Effector CD4-positive, alpha-beta T cell (primary cell): Measurements from ENCODE around the gene ZNF232.
"Not testable (repeated sequence)": the region's sequence is repeated elsewhere in the genome, so short reads cannot be mapped to it uniquely, and the experiment has no call there.

Source experiments
- DNase-seq: peaks from one replicate; pipeline ENCODE4 v3.0.0-alpha.2; 2020

ZNF232 gene

GRCh38 chr17:5129770-5130169 lies 18.1 kb upstream of the ZNF232 start:
- not testable (repeated sequence) for DNase-seq

GRCh38 chr17:5128905-5129535 lies 17.3 kb upstream of the ZNF232 start:
- no peak for DNase-seq

GRCh38 chr17:5128387-5128786 lies 16.7 kb upstream of the ZNF232 start:
- DNase-seq: not testable (repeated sequence)

- DNase-seq: no peak
These were observed 16.2 kb upstream of the ZNF232 start for GRCh38 chr17:5127910-5128309.

GRCh38 chr17:5126719-5127488 lies 15.2 kb upstream of the ZNF232 start:
- DNase-seq: no peak

GRCh38 chr17:5124896-5125295 lies 13.2 kb upstream of the ZNF232 start:
- DNase-seq: not testable (repeated sequence)

GRCh38 chr17:5124125-5124760 lies 12.6 kb upstream of the ZNF232 start:
- not testable (repeated sequence) for DNase-seq

- DNase-seq: no peak
These were observed 11.9 kb upstream of the ZNF232 start for GRCh38 chr17:5123343-5124124.

- no peak for DNase-seq
These were observed 11.1 kb upstream of the ZNF232 start for GRCh38 chr17:5122586-5123342.

GRCh38 chr17:5122056-5122455 lies 10.4 kb upstream of the ZNF232 start:
- DNase-seq: not testable (repeated sequence)

- DNase-seq: no peak
These were observed 9.6 kb upstream of the ZNF232 start for GRCh38 chr17:5121186-5121841.

- not testable (repeated sequence) for DNase-seq
These were observed 8.9 kb upstream of the ZNF232 start for GRCh38 chr17:5120436-5121185.

GRCh38 chr17:5120036-5120435 lies 8.4 kb upstream of the ZNF232 start:
- no peak for DNase-seq

GRCh38 chr17:5118219-5118618 lies 6.5 kb upstream of the ZNF232 start:
- DNase-seq: no peak

GRCh38 chr17:5115673-5116651 lies 4.3 kb upstream of the ZNF232 start, which contains the start of gene USP6:
Gene USP6 (plus strand): TSS chr17:5116032. CDS start chr17:5130368, 14,336 bp downstream.
- no peak for DNase-seq

GRCh38 chr17:5110816-5111215 lies 862 bp downstream of the ZNF232 start:
- no peak for DNase-seq

GRCh38 chr17:5100832-5101231 lies 10.8 kb downstream of the ZNF232 start:
- DNase-seq: no peak

GRCh38 chr17:5099271-5099670 lies 12.4 kb downstream of the ZNF232 start:
- no peak for DNase-seq

- DNase-seq: peak; percentile 14
These were observed 14.4 kb downstream of the ZNF232 start for GRCh38 chr17:5097101-5097834.
